ENCODE measurements around the gene HPS4.

- TF ChIP-seq CTCF (IDR thresholded peaks at IDR 0.05; ENCODE audit: low read depth, low read length, poor library complexity, severe bottlenecking) (no peak), EZH2phosphoT487 (IDR thresholded peaks at IDR 0.05; ENCODE audit: borderline replicate concordance, low read length) (no peak)
Measured at GRCh38 chr22:26483043-26483438, 542 bp downstream of the HPS4 start.
